Measurements from ENCODE around the gene CCNQ.

Gene CCNQ

GRCh38 chrX:153614818-153615217 lies 15.9 kb upstream of the CCNQ start:
- H3K4me3 ChIP-seq (ENCODE audit: low read depth, low read length) = no peak overlapping the region
- no peak for DNase-seq (ENCODE audit: low read depth)
- TF ChIP-seq CTCF (IDR thresholded peaks at IDR 0.05; ENCODE audit: insufficient read depth, low read depth, low read length, missing control alignments) = no peak

GRCh38 chrX:153612413-153612812 lies 13.5 kb upstream of the CCNQ start:
- TF ChIP-seq CTCF (IDR thresholded peaks at IDR 0.05; ENCODE audit: insufficient read depth, low read depth, low read length, missing control alignments) = no peak
- no peak for DNase-seq (ENCODE audit: low read depth)
- H3K4me3 ChIP-seq (ENCODE audit: low read depth, low read length) = no peak overlapping the region

- no peak for TF ChIP-seq CTCF (IDR thresholded peaks at IDR 0.05; ENCODE audit: insufficient read depth, low read depth, low read length, missing control alignments)
- DNase-seq (ENCODE audit: low read depth) = no peak
- no peak overlapping the region for H3K4me3 ChIP-seq (ENCODE audit: low read depth, low read length)
Observed at GRCh38 chrX:153611298-153612095, 12.6 kb upstream of the CCNQ start.

- no peak for TF ChIP-seq CTCF (IDR thresholded peaks at IDR 0.05; ENCODE audit: insufficient read depth, low read depth, low read length, missing control alignments)
- no peak for DNase-seq (ENCODE audit: low read depth)
- no peak overlapping the region for H3K4me3 ChIP-seq (ENCODE audit: low read depth, low read length)
Observed at GRCh38 chrX:153610836-153611213, 11.9 kb upstream of the CCNQ start.

- H3K4me3 ChIP-seq (ENCODE audit: low read depth, low read length) = peak overlapping the region; percentile 36; the same call in 1 of the 2 replicates
- TF ChIP-seq CTCF (IDR thresholded peaks at IDR 0.05; ENCODE audit: insufficient read depth, low read depth, low read length, missing control alignments) = peak; percentile 76
- DNase-seq (ENCODE audit: low read depth) = peak; percentile 70
Observed at GRCh38 chrX:153609917-153610835, 11.2 kb upstream of the CCNQ start.

GRCh38 chrX:153608806-153609205 lies 9.9 kb upstream of the CCNQ start:
- no peak for TF ChIP-seq CTCF (IDR thresholded peaks at IDR 0.05; ENCODE audit: insufficient read depth, low read depth, low read length, missing control alignments)
- no peak for DNase-seq (ENCODE audit: low read depth)
- no peak overlapping the region for H3K4me3 ChIP-seq (ENCODE audit: low read depth, low read length)

Data from GM12865 (cell line).